Panc1 (cell line): ENCODE data around the gene DIDO1.

Experiments used
- POLR2AphosphoS5 ChIP-seq: IDR thresholded peaks from 2 replicates; pipeline ENCODE4 v1.6.1; 2012; ENCODE audit warnings: mild to moderate bottlenecking, low read depth, low read length, moderate library complexity
- SIN3A ChIP-seq: IDR thresholded peaks from 2 replicates; pipeline ENCODE4 v1.6.1; 2012; ENCODE audit warnings: low read depth, mild to moderate bottlenecking, low read length, moderate library complexity, borderline replicate concordance; ENCODE audit not compliant: insufficient read depth
- TCF7L2 ChIP-seq: IDR thresholded peaks from 2 replicates; pipeline ENCODE4 v1.6.1; 2011; ENCODE audit warnings: mild to moderate bottlenecking, low read depth, low read length, inconsistent platforms
- TF ChIP-seq, protein P1 (sequence below): fragments of 450-650 bp; IDR thresholded peaks from 2 replicates; pipeline ENCODE4 v1.5.1; 2017; ENCODE audit warnings: mild to moderate bottlenecking
- TF ChIP-seq, protein P2 (sequence below), 2 experiments: IDR thresholded peaks; 2 replicates each; pipeline ENCODE4 v1.6.1; 2011 to 2012; ENCODE audit warnings: low read depth in 2 of 2, control low read depth in 1 of 2, low read length in 1 of 2, mild to moderate bottlenecking in 1 of 2, moderate library complexity in 1 of 2; ENCODE audit not compliant: insufficient read depth in 1 of 2

DNA sequence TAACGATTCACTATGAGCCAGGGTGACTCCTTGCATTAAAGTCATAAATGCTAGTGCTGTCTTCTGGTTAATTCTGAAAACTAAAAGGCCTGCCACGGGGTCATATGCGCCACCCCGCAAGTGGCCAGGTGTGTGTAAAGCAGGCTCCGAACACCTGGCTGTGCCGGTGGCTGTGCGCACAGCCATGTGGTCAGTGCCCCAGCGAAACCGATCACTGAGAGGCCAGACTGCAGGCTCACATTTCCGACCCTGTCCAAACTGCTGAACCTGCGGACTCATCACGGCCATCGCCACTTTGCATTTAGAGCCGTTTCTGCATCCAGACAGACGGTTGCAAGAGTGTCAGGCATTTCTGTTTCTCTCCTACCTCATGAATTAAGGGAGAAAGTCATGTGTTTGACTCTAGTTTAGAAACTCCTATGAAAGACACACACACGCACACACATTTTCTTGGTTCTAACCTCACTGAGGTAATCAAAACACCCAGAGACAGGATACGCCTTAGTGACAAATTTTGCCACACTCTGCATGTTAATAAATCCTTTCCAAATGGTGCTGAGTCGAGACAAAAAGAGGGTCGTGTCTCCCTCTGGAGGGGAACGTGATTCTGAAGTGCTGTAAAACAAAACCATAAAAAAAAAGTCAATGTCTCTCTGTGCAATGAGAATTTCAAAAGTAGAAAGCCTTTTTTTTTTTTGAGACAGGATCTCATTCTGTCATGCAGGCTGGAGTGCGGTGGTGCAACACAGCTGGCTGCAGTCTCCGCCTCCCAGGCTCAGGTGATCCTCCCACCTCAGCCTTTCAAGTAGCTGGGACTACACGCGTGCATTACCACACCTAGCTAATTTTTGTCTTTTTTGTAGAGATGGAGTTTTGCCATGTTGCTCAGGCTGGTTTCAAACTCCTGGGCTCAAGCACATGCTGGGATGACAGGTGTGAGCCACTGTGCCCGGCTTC, 33.7 kb downstream of the DIDO1 start:
- TF ChIP-seq, protein P1, sequence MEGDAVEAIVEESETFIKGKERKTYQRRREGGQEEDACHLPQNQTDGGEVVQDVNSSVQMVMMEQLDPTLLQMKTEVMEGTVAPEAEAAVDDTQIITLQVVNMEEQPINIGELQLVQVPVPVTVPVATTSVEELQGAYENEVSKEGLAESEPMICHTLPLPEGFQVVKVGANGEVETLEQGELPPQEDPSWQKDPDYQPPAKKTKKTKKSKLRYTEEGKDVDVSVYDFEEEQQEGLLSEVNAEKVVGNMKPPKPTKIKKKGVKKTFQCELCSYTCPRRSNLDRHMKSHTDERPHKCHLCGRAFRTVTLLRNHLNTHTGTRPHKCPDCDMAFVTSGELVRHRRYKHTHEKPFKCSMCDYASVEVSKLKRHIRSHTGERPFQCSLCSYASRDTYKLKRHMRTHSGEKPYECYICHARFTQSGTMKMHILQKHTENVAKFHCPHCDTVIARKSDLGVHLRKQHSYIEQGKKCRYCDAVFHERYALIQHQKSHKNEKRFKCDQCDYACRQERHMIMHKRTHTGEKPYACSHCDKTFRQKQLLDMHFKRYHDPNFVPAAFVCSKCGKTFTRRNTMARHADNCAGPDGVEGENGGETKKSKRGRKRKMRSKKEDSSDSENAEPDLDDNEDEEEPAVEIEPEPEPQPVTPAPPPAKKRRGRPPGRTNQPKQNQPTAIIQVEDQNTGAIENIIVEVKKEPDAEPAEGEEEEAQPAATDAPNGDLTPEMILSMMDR: no peak
- no peak for TF ChIP-seq POLR2AphosphoS5
- TF ChIP-seq TCF7L2: no peak
- TF ChIP-seq, protein P2, sequence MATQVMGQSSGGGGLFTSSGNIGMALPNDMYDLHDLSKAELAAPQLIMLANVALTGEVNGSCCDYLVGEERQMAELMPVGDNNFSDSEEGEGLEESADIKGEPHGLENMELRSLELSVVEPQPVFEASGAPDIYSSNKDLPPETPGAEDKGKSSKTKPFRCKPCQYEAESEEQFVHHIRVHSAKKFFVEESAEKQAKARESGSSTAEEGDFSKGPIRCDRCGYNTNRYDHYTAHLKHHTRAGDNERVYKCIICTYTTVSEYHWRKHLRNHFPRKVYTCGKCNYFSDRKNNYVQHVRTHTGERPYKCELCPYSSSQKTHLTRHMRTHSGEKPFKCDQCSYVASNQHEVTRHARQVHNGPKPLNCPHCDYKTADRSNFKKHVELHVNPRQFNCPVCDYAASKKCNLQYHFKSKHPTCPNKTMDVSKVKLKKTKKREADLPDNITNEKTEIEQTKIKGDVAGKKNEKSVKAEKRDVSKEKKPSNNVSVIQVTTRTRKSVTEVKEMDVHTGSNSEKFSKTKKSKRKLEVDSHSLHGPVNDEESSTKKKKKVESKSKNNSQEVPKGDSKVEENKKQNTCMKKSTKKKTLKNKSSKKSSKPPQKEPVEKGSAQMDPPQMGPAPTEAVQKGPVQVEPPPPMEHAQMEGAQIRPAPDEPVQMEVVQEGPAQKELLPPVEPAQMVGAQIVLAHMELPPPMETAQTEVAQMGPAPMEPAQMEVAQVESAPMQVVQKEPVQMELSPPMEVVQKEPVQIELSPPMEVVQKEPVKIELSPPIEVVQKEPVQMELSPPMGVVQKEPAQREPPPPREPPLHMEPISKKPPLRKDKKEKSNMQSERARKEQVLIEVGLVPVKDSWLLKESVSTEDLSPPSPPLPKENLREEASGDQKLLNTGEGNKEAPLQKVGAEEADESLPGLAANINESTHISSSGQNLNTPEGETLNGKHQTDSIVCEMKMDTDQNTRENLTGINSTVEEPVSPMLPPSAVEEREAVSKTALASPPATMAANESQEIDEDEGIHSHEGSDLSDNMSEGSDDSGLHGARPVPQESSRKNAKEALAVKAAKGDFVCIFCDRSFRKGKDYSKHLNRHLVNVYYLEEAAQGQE (IDR thresholded peaks at IDR 0.05; ENCODE audit: insufficient read depth in 1 of 2, low read depth in 2 of 2, low read length in 1 of 2): no peak
- no peak for TF ChIP-seq SIN3A
